Esophagus muscularis mucosa (tissue), 4 donors: ENCODE results near the gene MPPED1.

Source experiments
- CTCF ChIP-seq, 3 experiments: fragments of 200-600 bp in 2 of 3; fragments of 450-650 bp in 1 of 3; sonication (generic) in 2 of 3; IDR thresholded peaks; one replicate each; pipeline ENCODE4 v1.5.1; 2017 to 2019; ENCODE audit warnings: antibody characterized with exemption in 3 of 3, mild to moderate bottlenecking in 2 of 3, moderate library complexity in 1 of 3
- EP300 ChIP-seq: sonication (generic); formaldehyde crosslinking; IDR thresholded peaks from one replicate; pipeline ENCODE4 v1.6.1; 2017; ENCODE audit warnings: antibody characterized with exemption
- POLR2A ChIP-seq: fragments of 450-650 bp; IDR thresholded peaks from one replicate; pipeline ENCODE4 v1.6.1; 2017; ENCODE audit warnings: antibody characterized with exemption, moderate library complexity, mild to moderate bottlenecking, low read depth
- POLR2AphosphoS5 ChIP-seq, 2 donors: sonication (generic); formaldehyde crosslinking; IDR thresholded peaks; one replicate each; pipeline ENCODE4 v1.6.1; 2017; ENCODE audit warnings: antibody characterized with exemption in 2 of 2

GRCh38 chr22:43543522-43544288 is 131.9 kb downstream of the MPPED1 start:
- no peak for TF ChIP-seq POLR2A
- no peak for TF ChIP-seq CTCF (IDR thresholded peaks at IDR 0.05)
- TF ChIP-seq POLR2AphosphoS5 (IDR thresholded peaks at IDR 0.05) = no peak
- no peak for TF ChIP-seq EP300
